Measurements from ENCODE around the gene THSD4.

The THSD4 gene

DNA sequence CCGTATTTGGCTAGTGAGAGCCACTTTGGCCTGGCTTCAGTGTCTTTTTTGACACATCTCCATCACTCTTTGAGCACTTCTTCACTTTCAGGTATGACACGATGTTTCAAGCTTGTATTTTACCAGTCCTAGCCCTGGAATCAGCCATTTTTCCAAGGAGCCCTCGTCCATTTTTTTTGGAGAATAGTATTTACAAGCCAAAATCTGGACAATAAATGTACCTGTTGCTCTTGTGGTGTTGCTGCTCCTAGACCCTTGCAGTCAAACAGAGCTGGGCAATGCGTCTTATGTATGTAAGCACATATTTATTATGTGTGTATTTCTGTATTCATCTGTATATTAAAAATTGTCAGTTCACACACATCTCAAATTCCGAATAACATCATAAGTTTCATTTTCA is 231.2 kb downstream of the THSD4 start:
- CTCF ChIA-PET = no interaction called here
- no peaks in the 10 kb centered on the region for H3K4me1 Mint-ChIP-seq
- H3K4me3 Mint-ChIP-seq = no peak overlapping the region
- no peak for DNase-seq
- H3K27me3 Mint-ChIP-seq = peaks cover 9% of the 10 kb centered on the region
- no peak overlapping the region for H3K27ac Mint-ChIP-seq
- H3K9me3 Mint-ChIP-seq = peaks cover 2% of the 10 kb centered on the region
- H3K36me3 Mint-ChIP-seq = no peaks in the 10 kb centered on the region

DNA sequence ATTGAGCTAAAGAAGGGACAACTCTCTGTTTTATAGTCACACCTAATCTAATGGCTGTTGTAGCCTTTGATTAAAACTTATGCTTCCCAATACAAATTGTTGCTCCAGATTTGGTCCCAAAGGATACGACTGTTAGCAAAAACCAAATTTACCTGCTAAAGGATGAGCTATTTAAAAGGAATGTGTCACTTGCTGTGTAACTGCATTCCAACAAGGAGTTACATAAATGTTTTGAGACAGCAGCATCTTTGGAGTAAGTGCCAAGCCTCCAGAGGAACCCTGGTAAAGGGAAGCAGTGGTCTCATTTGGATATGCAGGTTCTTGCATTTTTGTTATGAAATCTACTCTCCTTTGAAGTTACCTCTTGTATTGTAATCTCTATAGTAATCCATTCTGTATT is 233.3 kb downstream of the THSD4 start:
- Mint-ChIP-seq H3K36me3 (no peaks in the 10 kb centered on the region), H3K4me3 (no peak overlapping the region), H3K9me3 (peaks cover 2% of the 10 kb centered on the region), H3K27me3 (peaks cover 6% of the 10 kb centered on the region), H3K4me1 (no peaks in the 10 kb centered on the region), H3K27ac (no peak overlapping the region)
- CTCF ChIA-PET = no interaction called here
- DNase-seq = no peak

DNA sequence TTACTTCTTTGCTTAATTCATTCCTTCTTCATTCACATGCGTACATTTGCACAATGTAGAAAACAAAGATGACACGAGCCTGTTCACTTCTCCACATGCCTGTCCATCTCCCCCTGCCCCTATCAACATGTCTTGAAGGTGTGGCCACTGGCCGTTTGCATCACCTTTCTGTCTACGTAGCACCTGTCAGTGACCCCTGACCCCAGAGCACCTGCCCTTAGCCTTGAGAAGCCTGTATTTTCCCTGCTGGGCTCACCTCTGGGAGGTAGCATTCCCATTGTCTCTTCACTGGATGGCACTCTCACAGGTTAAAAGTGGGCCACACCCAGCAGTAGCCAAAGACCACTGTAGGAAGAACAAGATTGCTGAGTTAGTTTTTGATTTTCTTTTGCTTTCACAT is 234.1 kb downstream of the THSD4 start:
- Mint-ChIP-seq H3K36me3 (no peaks in the 10 kb centered on the region), H3K27me3 (peaks cover 6% of the 10 kb centered on the region), H3K4me3 (no peak overlapping the region), H3K4me1 (no peaks in the 10 kb centered on the region), H3K27ac (no peak overlapping the region), H3K9me3 (peaks cover 2% of the 10 kb centered on the region)
- no peak for DNase-seq
- CTCF ChIA-PET = no interaction called here

DNA sequence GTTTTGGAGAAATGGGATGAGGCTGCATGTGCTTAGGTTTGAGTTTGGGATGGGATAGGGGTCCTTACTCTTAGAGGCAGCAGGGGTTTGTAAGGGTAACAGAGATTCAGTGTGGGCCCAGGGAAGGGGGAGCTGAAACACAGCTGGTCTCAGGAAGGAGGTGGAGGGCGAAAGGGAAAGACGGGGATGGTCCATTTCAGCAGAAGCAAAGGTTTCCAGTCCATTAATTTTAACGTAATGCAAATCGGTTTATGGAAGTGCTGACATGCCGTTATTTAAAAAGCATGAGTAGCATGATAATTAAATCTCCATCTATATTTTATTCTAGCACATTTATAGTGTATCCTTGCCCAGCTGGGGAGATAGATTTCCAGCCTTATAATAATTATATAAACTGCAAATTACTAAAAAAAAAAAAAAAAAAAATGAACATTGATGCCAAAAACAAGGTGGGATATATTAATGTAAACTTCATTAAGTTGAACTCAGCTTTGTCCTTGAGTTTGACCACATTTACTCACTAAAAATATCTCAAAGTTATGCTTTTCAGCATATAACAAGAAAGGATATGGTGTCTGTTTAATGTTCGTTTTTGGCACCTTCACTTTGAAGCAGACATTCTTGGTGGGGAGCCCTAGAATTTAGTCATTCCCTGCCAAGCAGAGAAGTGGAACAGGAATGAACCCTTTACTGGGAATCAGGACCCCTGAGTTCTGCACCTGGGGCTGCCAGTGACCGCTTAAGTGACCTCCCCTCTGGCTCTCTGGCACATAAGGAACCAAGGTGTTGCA is 234.7 kb downstream of the THSD4 start:
- no peaks in the 10 kb centered on the region for H3K36me3 Mint-ChIP-seq
- peaks cover 2% of the 10 kb centered on the region for H3K9me3 Mint-ChIP-seq
- DNase-seq = no peak
- H3K4me1 Mint-ChIP-seq = no peaks in the 10 kb centered on the region
- H3K27me3 Mint-ChIP-seq = peaks cover 6% of the 10 kb centered on the region
- no peak overlapping the region for H3K4me3 Mint-ChIP-seq
- CTCF ChIA-PET = no interaction called here
- no peak overlapping the region for H3K27ac Mint-ChIP-seq

DNA sequence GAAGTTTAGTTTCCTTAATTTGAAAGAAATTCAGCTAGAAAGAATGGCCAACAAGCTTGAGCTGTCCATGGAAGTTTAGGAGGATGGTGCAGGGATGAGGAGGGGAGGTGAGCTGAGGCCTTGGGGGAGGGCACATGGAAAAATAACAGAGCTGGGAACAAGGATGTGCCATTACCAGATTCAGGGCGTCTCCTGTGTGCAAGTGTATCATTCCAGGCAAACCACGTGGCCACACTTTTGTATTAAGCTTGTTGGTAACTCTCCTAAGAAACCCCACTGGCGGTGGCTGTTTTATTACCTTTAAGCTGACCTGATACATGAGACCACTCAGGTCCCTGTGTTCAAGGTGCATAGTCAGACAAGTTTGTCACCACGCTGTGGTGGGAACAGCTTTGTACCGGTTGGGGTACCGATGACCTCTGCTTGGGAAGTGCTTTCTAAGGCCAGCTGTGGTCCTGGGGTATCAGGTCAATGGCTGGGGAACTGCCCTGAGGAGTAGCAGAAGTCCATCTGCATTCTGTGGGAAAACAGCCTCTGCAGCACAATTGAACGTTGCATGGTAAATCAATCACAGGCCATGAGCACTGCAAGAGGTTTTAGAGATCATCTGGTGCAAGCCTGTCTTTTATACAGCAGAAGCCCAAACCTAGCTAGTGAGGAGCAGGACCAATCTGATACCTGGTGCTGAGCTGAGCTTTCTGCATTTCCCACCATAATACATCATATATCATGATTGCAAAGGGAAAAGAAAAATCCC is 235.5 kb downstream of the THSD4 start:
- Mint-ChIP-seq H3K4me1 (no peaks in the 10 kb centered on the region), H3K27ac (no peak overlapping the region), H3K36me3 (no peaks in the 10 kb centered on the region), H3K27me3 (peaks cover 6% of the 10 kb centered on the region), H3K9me3 (peaks cover 2% of the 10 kb centered on the region), H3K4me3 (no peak overlapping the region)
- CTCF ChIA-PET = no interaction called here
- DNase-seq = no peak

DNA sequence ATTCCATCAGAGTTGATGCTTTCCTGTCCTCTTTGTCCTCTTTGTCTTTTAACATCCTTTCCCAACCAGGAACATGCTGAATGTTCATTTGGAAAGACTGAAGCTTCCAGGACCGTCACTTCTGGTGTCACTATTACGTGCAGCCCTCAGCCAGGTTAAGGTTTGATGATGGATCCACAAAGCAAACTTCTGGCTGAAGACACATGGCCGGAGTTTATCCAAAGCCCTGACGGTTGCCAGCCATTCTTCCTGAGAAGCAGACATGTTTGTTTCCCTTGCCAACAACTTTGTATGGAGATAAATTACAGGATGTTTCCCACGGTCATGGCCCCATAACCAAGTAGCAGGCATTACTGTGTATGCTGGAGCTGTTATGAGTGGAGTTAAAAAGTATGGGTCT is 236.9 kb downstream of the THSD4 start:
- CTCF ChIA-PET = no interaction called here
- Mint-ChIP-seq H3K27me3 (peaks cover 6% of the 10 kb centered on the region), H3K4me3 (no peak overlapping the region), H3K36me3 (no peaks in the 10 kb centered on the region), H3K4me1 (no peaks in the 10 kb centered on the region), H3K9me3 (peaks cover 1% of the 10 kb centered on the region), H3K27ac (no peak overlapping the region)
- no peak for DNase-seq

DNA sequence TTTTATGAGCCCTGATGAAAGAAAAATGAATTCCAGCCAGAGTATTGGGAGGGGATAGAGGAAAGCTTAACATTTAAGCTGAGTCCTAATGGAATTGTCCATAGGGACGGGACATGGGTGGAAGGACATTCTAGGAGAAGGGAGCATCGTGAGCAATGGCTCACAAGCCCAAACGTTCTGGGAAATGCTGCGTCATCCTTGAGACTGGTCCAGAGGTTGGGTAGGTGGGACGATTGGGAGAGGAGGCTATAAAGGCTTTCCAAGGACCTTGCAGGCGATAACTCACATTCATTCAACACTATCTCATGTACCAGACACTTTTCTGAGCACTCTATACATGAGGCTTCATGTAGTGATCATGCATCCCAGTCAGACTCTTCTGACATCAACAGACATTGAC is 237.5 kb downstream of the THSD4 start:
- Mint-ChIP-seq H3K4me1 (no peaks in the 10 kb centered on the region), H3K4me3 (no peak overlapping the region), H3K27ac (no peak overlapping the region), H3K9me3 (no peaks in the 10 kb centered on the region), H3K27me3 (peaks cover 6% of the 10 kb centered on the region), H3K36me3 (no peaks in the 10 kb centered on the region)
- CTCF ChIA-PET = no interaction called here
- no peak for DNase-seq

DNA sequence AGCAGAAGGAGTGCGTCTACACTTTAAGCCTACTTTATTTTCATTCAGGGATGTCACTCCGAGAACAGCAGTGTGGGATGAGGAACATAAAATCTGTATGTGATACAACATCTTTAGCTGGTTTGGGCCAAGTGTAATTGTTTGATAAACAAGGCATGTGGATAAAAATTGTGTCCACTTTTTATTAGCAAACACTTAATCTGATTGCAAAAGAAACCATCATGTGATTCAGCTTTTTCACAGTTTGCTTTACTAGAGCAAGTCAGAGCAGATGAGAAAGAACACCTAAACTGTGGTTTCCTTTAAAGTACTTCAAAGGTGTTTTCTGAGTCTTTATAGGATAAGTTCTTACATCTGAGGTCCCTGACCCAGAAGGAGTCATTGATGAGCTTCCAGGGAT is 237.9 kb downstream of the THSD4 start:
- no peak for DNase-seq
- no peaks in the 10 kb centered on the region for H3K9me3 Mint-ChIP-seq
- CTCF ChIA-PET = no interaction called here

DNA sequence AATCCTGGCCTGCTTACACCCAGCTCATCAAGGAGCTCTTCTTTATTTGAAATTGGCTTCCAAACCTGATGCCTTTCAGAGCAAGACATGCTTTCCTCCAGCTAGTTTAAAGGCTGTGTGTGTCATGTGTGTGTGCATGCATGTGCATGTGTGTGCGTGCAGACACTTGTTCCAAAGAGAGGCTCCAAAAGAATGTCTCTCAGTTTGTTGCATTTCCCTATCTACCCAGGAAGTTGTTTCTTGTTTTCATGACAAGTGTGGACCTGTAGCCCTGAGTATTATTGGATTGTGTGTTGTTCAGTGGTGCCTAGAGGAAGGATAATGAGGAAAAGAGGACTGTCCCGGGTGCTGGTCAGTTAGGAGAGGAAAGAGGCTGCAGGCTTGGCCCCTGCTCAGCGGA is 240.0 kb downstream of the THSD4 start:
- H3K36me3 Mint-ChIP-seq = no peaks in the 10 kb centered on the region
- CTCF ChIA-PET = no interaction called here

More for the DNA sequence above, 237.9 kb downstream of the THSD4 start:
- Mint-ChIP-seq H3K36me3 (no peaks in the 10 kb centered on the region), H3K4me3 (no peak overlapping the region), H3K4me1 (no peaks in the 10 kb centered on the region), H3K27me3 (peaks cover 6% of the 10 kb centered on the region), H3K27ac (no peak overlapping the region)

DNA sequence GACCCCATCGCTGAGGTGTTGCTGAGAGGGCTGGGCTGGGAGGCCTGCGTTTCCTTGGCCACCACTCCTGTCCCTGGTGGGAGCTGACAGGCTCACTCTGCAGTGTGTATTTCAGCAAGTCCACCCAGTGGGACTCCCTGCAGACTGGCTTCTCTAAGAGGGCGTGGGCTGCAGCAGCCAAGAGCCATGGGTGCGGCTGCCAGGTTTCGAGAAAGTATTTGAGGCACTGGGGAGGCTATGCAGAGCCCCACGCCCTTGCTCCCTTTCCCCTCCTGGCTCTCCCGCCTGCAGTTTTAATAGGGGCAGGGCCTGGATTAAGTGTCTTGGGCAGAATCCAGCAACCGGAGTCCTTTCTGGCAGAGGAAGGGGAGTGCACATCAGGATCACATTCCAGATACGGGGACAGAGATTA is 242.1 kb downstream of the THSD4 start:
- Mint-ChIP-seq H3K4me1 (no peaks in the 10 kb centered on the region), H3K36me3 (no peaks in the 10 kb centered on the region), H3K27me3 (peaks cover 6% of the 10 kb centered on the region), H3K27ac (no peak overlapping the region), H3K9me3 (no peaks in the 10 kb centered on the region), H3K4me3 (no peak overlapping the region)
- CTCF ChIA-PET = no interaction called here
- DNase-seq = no peak

More for the DNA sequence above, 240.0 kb downstream of the THSD4 start:
- Mint-ChIP-seq H3K9me3 (no peaks in the 10 kb centered on the region), H3K4me1 (no peaks in the 10 kb centered on the region), H3K27me3 (peaks cover 12% of the 10 kb centered on the region), H3K27ac (no peak overlapping the region), H3K4me3 (no peak overlapping the region)
- no peak for DNase-seq

DNA sequence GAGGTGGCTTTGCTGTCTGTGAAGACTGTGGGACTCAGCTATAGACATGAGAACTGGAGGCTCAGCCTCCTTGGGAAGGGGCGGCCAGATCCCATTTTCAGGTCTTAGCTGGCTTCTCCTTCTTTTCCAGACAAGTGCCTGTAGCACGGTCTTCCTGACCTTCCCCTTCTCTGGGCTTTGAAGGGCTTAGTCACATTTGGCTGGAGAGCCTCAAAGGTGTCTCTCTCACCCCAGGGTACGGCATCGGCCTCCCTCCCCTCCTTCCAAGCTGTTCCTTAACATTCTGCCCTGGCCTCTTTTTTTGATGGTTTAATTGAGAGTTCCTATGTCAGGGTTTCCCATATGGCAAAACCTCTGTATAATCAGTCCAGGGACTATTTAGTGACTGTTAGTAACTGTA is 242.7 kb downstream of the THSD4 start:
- CTCF ChIA-PET = no interaction called here
- no peak overlapping the region for H3K27ac Mint-ChIP-seq
- no peaks in the 10 kb centered on the region for H3K9me3 Mint-ChIP-seq
- no peak overlapping the region for H3K4me3 Mint-ChIP-seq
- no peak for DNase-seq
- H3K36me3 Mint-ChIP-seq = no peaks in the 10 kb centered on the region
- H3K4me1 Mint-ChIP-seq = no peaks in the 10 kb centered on the region
- peaks cover 6% of the 10 kb centered on the region for H3K27me3 Mint-ChIP-seq

DNA sequence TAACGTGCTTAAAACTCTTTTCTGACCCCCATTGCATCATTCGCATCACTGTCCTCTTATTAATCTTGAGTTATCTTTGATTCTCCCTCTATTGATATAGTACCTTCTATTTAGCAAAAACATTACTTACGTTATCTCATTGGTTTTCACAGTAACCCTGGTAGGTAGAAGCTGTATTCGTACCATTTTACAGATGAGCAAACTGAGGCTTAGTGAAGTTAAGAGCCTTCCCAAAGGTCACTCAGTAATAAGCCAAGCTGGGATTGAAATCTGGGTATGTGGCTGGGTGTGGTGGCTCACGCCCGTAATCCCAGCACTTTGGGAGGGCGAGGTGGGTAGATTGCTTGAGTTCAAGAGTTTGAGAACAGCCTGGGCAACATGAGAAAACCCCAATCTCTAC is 244.0 kb downstream of the THSD4 start:
- Mint-ChIP-seq H3K36me3 (no peaks in the 10 kb centered on the region), H3K27me3 (peaks cover 6% of the 10 kb centered on the region), H3K4me1 (no peaks in the 10 kb centered on the region), H3K9me3 (no peaks in the 10 kb centered on the region), H3K4me3 (no peak overlapping the region), H3K27ac (no peak overlapping the region)
- CTCF ChIA-PET = no interaction called here
- DNase-seq = no peak

DNA sequence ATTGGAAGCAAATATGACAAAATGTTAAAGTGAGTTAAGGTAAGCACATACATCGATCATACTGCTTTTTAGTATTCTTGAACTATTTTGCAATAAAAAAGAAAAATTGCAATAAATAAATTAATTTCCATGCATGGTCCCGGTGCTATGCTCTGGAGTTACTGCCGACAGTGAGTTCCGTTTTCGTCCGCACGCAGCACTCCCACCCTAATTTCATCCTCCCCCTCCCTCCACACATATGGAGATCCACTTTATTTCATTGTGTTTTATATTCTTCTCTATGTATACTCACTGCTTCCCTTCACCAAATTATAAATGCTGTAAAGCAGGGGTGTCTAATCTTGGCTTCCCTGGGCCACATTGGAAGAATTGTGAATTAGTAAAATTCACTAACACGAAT is 247.3 kb downstream of the THSD4 start:
- Mint-ChIP-seq H3K9me3 (peaks cover 5% of the 10 kb centered on the region), H3K27me3 (peaks cover 10% of the 10 kb centered on the region), H3K36me3 (no peaks in the 10 kb centered on the region), H3K4me1 (no peaks in the 10 kb centered on the region), H3K4me3 (no peak overlapping the region), H3K27ac (no peak overlapping the region)
- DNase-seq = no peak
- CTCF ChIA-PET = no interaction called here

DNA sequence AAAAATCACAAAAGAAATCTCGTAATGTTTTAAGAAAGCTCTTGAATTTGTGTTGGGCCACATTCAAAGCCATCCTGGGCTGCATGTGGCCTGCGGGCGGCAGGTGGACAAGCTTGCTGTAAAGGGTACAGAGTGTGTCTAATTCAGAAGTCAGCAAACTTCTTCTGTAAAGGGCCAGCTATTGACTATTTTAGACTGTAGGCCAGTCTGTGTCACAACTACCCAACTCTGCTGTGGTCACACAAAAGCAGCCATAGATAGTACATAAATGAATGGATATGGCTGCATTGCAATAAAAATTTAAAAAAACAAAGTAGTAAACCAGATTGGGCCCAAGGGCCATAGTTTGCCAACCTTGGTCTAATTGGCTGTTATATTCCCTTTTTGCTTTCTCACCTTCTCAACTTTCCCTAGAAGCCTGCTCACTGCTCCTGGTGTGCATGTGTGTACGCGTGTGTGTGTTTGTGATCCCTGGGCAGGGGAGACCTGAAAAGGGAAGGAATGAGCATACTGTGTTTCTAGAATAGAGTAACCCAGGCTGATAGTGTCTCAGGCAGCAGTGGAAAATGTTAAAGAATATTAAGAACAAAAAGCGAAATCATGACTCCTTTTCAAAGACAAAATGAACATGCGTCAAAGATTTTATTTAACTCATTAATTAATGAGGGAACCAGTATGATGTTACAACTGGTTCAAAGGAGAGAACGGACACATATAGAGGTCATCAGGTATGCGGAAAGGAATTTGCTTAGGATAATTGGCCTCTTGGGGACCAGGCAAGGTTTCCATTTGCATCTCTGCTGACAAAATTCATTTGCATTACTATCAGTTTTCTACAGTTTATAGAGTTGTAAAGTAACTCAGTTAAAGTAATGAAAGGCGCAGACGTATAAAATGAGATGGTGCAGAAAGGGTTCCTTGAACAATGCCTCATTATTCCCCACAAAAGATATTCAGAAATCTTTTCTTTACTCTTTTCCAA is 248.0 kb downstream of the THSD4 start:
- Mint-ChIP-seq H3K27ac (no peak overlapping the region), H3K36me3 (no peaks in the 10 kb centered on the region), H3K9me3 (peaks cover 5% of the 10 kb centered on the region), H3K27me3 (peaks cover 10% of the 10 kb centered on the region), H3K4me1 (no peaks in the 10 kb centered on the region), H3K4me3 (no peak overlapping the region)
- no peak for DNase-seq
- CTCF ChIA-PET = no interaction called here

Measured in activated naive CD4-positive, alpha-beta T cell treated with anti-CD3 and anti-CD28 coated beads, Interleukin-2, amount 10 ng/mL, durations not matched to agents 7 days and 5 days (primary cell).